ENCODE data around the gene LGR6. TPM values are rescaled to one million over a fixed set of nuclear protein-coding genes. Genes with fewer than 3 reads are reported as not detected.

The LGR6 gene
- total and polyA plus RNA-seq, 2 of the 8 experiments (the other 6 are each of a cell fraction or from before 2014, with no cell fraction given), result 0.50 to 1.0 TPM

DNA sequence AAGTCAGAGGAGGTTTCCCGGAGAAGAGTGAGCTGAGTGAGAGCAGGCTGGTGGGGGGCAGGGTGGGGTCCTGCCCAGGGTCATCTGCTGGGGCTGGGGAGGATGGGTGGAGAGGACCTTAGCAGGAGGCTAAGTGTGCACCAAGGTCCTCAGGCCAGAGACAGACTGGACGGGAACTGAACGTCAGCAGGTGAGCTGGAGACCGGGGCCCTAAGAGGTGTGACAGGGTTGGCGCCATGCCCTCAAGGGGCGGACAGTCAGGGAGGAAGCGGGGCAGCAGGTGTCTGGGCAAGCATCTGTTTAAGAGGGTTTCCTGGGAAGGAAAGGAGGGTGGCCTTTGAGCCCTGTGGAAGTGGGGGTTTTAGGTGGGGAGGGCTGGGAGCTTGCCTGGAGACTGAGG is 19.6 kb upstream of the LGR6 start:
- Histone ChIP-seq H3K4me1 (replicated peaks in 1 of 4; ENCODE audit: control insufficient read depth in 3 of 4, insufficient read depth in 4 of 4, low read length in 3 of 4) (no peaks in the 10 kb centered on the region; a peak in 1 of 7 replicates), H3K79me1 (ENCODE audit: low read depth, low read length) (no peaks in the 10 kb centered on the region), H3K4ac (replicated peaks; ENCODE audit: insufficient read length, low read depth, low read length) (no peak overlapping the region), H2BK20ac (ENCODE audit: low read length) (no peak overlapping the region), H3K56ac (replicated peaks; ENCODE audit: insufficient read length, low read depth, low read length) (no peak overlapping the region), H3K23ac (ENCODE audit: insufficient read length) (no peak overlapping the region), H3K4me2 (ENCODE audit: insufficient read depth in 1 of 2, low read depth in 2 of 2, low read length in 2 of 2) (no peak overlapping the region), H4K8ac (ENCODE audit: extremely low read depth, insufficient read depth, low read length) (no peak overlapping the region; the same call in 1 of the 2 replicates), H3K36me3 (ENCODE audit: control insufficient read depth in 2 of 4, insufficient read depth in 4 of 4, low read length in 3 of 4) (no peaks in the 10 kb centered on the region), H3K27ac (ENCODE audit: low read depth, low read length) (no peak overlapping the region), H2AFZ (ENCODE audit: low read length) (no peak overlapping the region), H3K27me3 (replicated peaks in 1 of 4; ENCODE audit: control insufficient read depth in 3 of 4, extremely low read depth in 1 of 4, insufficient read depth in 3 of 4, low read length in 3 of 4) (no peaks in the 10 kb centered on the region), H2BK15ac (ENCODE audit: low read length) (no peak overlapping the region), H4K5ac (ENCODE audit: insufficient read length, low read depth, low read length) (no peak overlapping the region), H2BK5ac (ENCODE audit: low read depth, low read length) (no peak overlapping the region), H3K9me3 (ENCODE audit: insufficient read depth in 2 of 2, low read depth in 1 of 2, low read length in 1 of 2) (no peaks in the 10 kb centered on the region), H3K4me3 (ENCODE audit: extremely low read depth in 1 of 4, insufficient read depth in 2 of 4, low read depth in 3 of 4, low read length in 4 of 4) (no peak overlapping the region), H4K20me1 (replicated peaks in 1 of 2; ENCODE audit: control insufficient read depth in 1 of 2, insufficient read depth in 2 of 2, low read length in 2 of 2) (peaks cover 0 to 2% of the 10 kb centered on the region in 2 experiments), H3K79me2 (ENCODE audit: control insufficient read depth in 1 of 2, insufficient read depth in 2 of 2, low read length in 2 of 2) (no peaks in the 10 kb centered on the region), H3K18ac (ENCODE audit: extremely low read depth, low read length) (no peak overlapping the region), H3K14ac (ENCODE audit: insufficient read length) (no peak overlapping the region), H4K91ac (replicated peaks; ENCODE audit: insufficient read length, low read length) (no peak overlapping the region), H2AK5ac (ENCODE audit: low read depth, low read length) (no peak overlapping the region), H3K23me2 (ENCODE audit: low read depth, low read length) (no peaks in the 10 kb centered on the region), H2BK120ac (replicated peaks; ENCODE audit: low read depth, low read length) (no peak overlapping the region), H3K9ac (replicated peaks in 1 of 4; ENCODE audit: extremely low read depth in 1 of 4, low read depth in 3 of 4, low read length in 3 of 4) (no peak overlapping the region), H2BK12ac (ENCODE audit: low read depth, low read length) (no peak overlapping the region)
- 86% methylated on average over 7 of the region's 7 CpGs; no CpG with 5 or more reads in 1 of the 2 experiments for WGBS, 2 experiments (ENCODE audit: extremely low coverage in 1 of 2, insufficient coverage in 1 of 2, insufficient read length in 1 of 2, insufficient replicate concordance in 2 of 2, low coverage in 1 of 2, low lambda C conversion rate in 2 of 2, missing lambda C conversion rate in 1 of 2)
- DNase-seq (ENCODE audit: low read depth in 1 of 2, low spot score in 2 of 2) (no peak), FAIRE-seq (no peak)
- CTCF ChIA-PET (ENCODE audit: partially characterized antibody), result interaction anchor here (0.6 to 5.2 kb wide), 8 partner anchors 11 to 124 kb away, joined by 3 to 74 read pairs (median 6); partner anchors contain the start of gene LGR6
- TF ChIP-seq KDM1A (IDR thresholded peaks at IDR 0.05; ENCODE audit: borderline replicate concordance, low read length) (no peak), TBP (IDR thresholded peaks at IDR 0.05; ENCODE audit: low read depth, low read length) (no peak), TCF12 (IDR thresholded peaks at IDR 0.05; ENCODE audit: low read depth, low read length) (no peak), HDAC2 (IDR thresholded peaks at IDR 0.05; ENCODE audit: borderline replicate concordance in 1 of 2, low read depth in 2 of 2, low read length in 2 of 2) (no peak), RBBP5 (IDR thresholded peaks at IDR 0.05; ENCODE audit: borderline replicate concordance, low read depth, low read length) (no peak), RXRA (IDR thresholded peaks at IDR 0.05; ENCODE audit: insufficient read depth, low read depth, low read length) (no peak), SP1 (IDR thresholded peaks at IDR 0.05; ENCODE audit: low read depth, low read length) (no peak), EP300 (IDR thresholded peaks at IDR 0.05; ENCODE audit: borderline replicate concordance in 1 of 2, low read depth in 2 of 2, low read length in 2 of 2) (no peak), JUN (IDR thresholded peaks at IDR 0.05; ENCODE audit: low read depth, low read length) (no peak), GTF2F1 (IDR thresholded peaks at IDR 0.05; ENCODE audit: borderline replicate concordance, low read depth, low read length) (no peak), TEAD4 (IDR thresholded peaks at IDR 0.05; ENCODE audit: low read depth, low read length) (no peak)
- TF ChIP-seq, protein P1, sequence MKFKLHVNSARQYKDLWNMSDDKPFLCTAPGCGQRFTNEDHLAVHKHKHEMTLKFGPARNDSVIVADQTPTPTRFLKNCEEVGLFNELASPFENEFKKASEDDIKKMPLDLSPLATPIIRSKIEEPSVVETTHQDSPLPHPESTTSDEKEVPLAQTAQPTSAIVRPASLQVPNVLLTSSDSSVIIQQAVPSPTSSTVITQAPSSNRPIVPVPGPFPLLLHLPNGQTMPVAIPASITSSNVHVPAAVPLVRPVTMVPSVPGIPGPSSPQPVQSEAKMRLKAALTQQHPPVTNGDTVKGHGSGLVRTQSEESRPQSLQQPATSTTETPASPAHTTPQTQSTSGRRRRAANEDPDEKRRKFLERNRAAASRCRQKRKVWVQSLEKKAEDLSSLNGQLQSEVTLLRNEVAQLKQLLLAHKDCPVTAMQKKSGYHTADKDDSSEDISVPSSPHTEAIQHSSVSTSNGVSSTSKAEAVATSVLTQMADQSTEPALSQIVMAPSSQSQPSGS (IDR thresholded peaks at IDR 0.05; ENCODE audit: low read length), result no peak
- POLR2A ChIA-PET (ENCODE audit: partially characterized antibody), result interaction anchor here (0.8 to 1.2 kb wide), 3 partner anchors 14 to 192 kb away, joined by 3 read pairs; no protein-coding TSS in a partner anchor
